H1 (cell line): ENCODE measurements around the gene MAGIX. TPM values are rescaled to one million over a fixed set of nuclear protein-coding genes. Genes with fewer than 3 reads are reported as not detected.

ENCODE experiments used
- CTCF ChIA-PET: fragments of 300-600 bp; sonication (Branson Sonifier 250); formaldehyde crosslinking; loops from one replicate; lab custom pipeline; 2021; ENCODE audit not compliant: partially characterized antibody; lab: Charles Lee
- POLR2A ChIA-PET: fragments of 300-600 bp; sonication (Branson Sonifier 250); formaldehyde crosslinking; loops from one replicate; lab custom pipeline; 2021; ENCODE audit warnings: inconsistent platforms; ENCODE audit not compliant: partially characterized antibody; lab: Charles Lee
- DNase-seq, 2 experiments: peaks; one replicate each; pipeline versions ENCODE4 v3.0.0 to v3.0.0-alpha.2; 2010 to 2022; ENCODE audit warnings: low spot score in 2 of 2, low read depth in 1 of 2, mixed read lengths in 1 of 2
- FAIRE-seq: peaks from 2 replicates; lab custom pipeline; 2011; peaks lifted over from hg19 to GRCh38; lab: Jason Lieb, UNC
- H2AFZ ChIP-seq: 2 replicates; pipeline ENCODE4 v1.8.1; 2012; ENCODE audit warnings: low read length, inconsistent platforms
- H2AK5ac ChIP-seq: 2 replicates; pipeline ENCODE4 v1.6.1; 2013; ENCODE audit warnings: low read depth, low read length
- H2BK120ac ChIP-seq: replicated peaks from 2 replicates; pipeline ENCODE3; 2013; ENCODE audit warnings: low read depth, low read length, inconsistent platforms
- H2BK12ac ChIP-seq: 2 replicates; pipeline ENCODE4 v1.6.1; 2013; ENCODE audit warnings: low read depth, low read length
- H2BK15ac ChIP-seq: 2 replicates; pipeline ENCODE4 v1.6.1; 2013; ENCODE audit warnings: low read length
- H2BK20ac ChIP-seq: 2 replicates; pipeline ENCODE4 v1.6.1; 2013; ENCODE audit warnings: low read length
- H2BK5ac ChIP-seq: 2 replicates; pipeline ENCODE4 v1.6.1; 2013; ENCODE audit warnings: low read depth, low read length
- H3K14ac ChIP-seq: 2 replicates; pipeline ENCODE4 v1.6.1; 2013; ENCODE audit warnings: inconsistent platforms; ENCODE audit not compliant: insufficient read length
- H3K18ac ChIP-seq: 2 replicates; pipeline ENCODE4 v1.6.1; 2013; ENCODE audit warnings: low read length; ENCODE audit errors: extremely low read depth
- H3K23ac ChIP-seq: 2 replicates; pipeline ENCODE4 v1.6.1; 2013; ENCODE audit warnings: inconsistent platforms; ENCODE audit not compliant: insufficient read length
- H3K23me2 ChIP-seq: 2 replicates; pipeline ENCODE4 v1.6.1; 2013; ENCODE audit warnings: low read depth, low read length
- H3K27ac ChIP-seq: 2 replicates; pipeline ENCODE4 v1.6.1; 2011; ENCODE audit warnings: low read depth, low read length, inconsistent platforms
- H3K27me3 ChIP-seq, 4 experiments: replicated peaks in 1 of 4; 1 replicate in 1 of 4; 2 replicates in 3 of 4; pipeline versions ENCODE4 v1.6.1 to v1.8.1; 2011 to 2013; ENCODE audit warnings: low read length in 3 of 4, mild to moderate bottlenecking in 3 of 4, inconsistent platforms in 2 of 4, mixed read lengths in 2 of 4, moderate library complexity in 1 of 4; ENCODE audit not compliant: control insufficient read depth in 3 of 4, insufficient read depth in 3 of 4; ENCODE audit errors: extremely low read depth in 1 of 4
- H3K36me3 ChIP-seq, 4 experiments: 2 replicates each; pipeline versions ENCODE4 v1.6.1 to v1.8.1; 2011 to 2013; ENCODE audit warnings: mild to moderate bottlenecking in 4 of 4, low read length in 3 of 4, moderate library complexity in 2 of 4, control low read depth in 1 of 4, inconsistent platforms in 1 of 4; ENCODE audit not compliant: insufficient read depth in 4 of 4, control insufficient read depth in 2 of 4
- H3K4ac ChIP-seq: replicated peaks from 2 replicates; pipeline ENCODE3; 2013; ENCODE audit warnings: low read length, low read depth, mixed read lengths, inconsistent platforms; ENCODE audit not compliant: insufficient read length
- H3K4me1 ChIP-seq, 4 experiments: replicated peaks in 1 of 4; 1 replicate in 1 of 4; 2 replicates in 3 of 4; pipeline versions ENCODE4 v1.6.1 to v1.8.1; 2011 to 2013; ENCODE audit warnings: low read length in 3 of 4, inconsistent platforms in 2 of 4, mixed read lengths in 1 of 4; ENCODE audit not compliant: insufficient read depth in 4 of 4, control insufficient read depth in 3 of 4
- H3K4me2 ChIP-seq, 2 experiments: 2 replicates each; pipeline versions ENCODE4 v1.6.1 to v1.8.1; 2011 to 2013; ENCODE audit warnings: low read depth in 2 of 2, low read length in 2 of 2, control low read depth in 1 of 2, inconsistent platforms in 1 of 2, mild to moderate bottlenecking in 1 of 2; ENCODE audit not compliant: insufficient read depth in 1 of 2
- H3K4me3 ChIP-seq, 4 experiments: fragments of 200-600, 300-600 bp in 1 of 4; sonication (generic), shearing (Covaris generic), sonication (Bioruptor Twin) in 1 of 4; 2 replicates each; pipeline versions ENCODE4 v1.5.1 to v1.8.1; 2011 to 2016; ENCODE audit warnings: low read length in 4 of 4, low read depth in 3 of 4, control low read depth in 2 of 4, inconsistent platforms in 2 of 4, mild to moderate bottlenecking in 2 of 4, mixed read lengths in 1 of 4, moderate library complexity in 1 of 4; ENCODE audit not compliant: insufficient read depth in 2 of 4; ENCODE audit errors: extremely low read depth in 1 of 4
- H3K56ac ChIP-seq: replicated peaks from 2 replicates; pipeline ENCODE3; 2013; ENCODE audit warnings: low read depth, mild to moderate bottlenecking, mixed read lengths, low read length, inconsistent platforms; ENCODE audit not compliant: insufficient read length
- H3K79me1 ChIP-seq: 2 replicates; pipeline ENCODE4 v1.6.1; 2013; ENCODE audit warnings: low read depth, low read length, control low read depth
- H3K79me2 ChIP-seq, 2 experiments: 2 replicates each; pipeline versions ENCODE4 v1.6.1 to v1.8.1; 2012 to 2013; ENCODE audit warnings: low read length in 2 of 2, mild to moderate bottlenecking in 2 of 2, inconsistent platforms in 1 of 2; ENCODE audit not compliant: insufficient read depth in 2 of 2, control insufficient read depth in 1 of 2
- H3K9ac ChIP-seq, 4 experiments: replicated peaks in 1 of 4; 1 replicate in 1 of 4; 2 replicates in 3 of 4; pipeline versions ENCODE4 v1.6.1 to v1.8.1; 2011 to 2013; ENCODE audit warnings: low read depth in 3 of 4, low read length in 3 of 4, control low read depth in 2 of 4, mild to moderate bottlenecking in 2 of 4, moderate library complexity in 2 of 4, inconsistent platforms in 1 of 4; ENCODE audit errors: extremely low read depth in 1 of 4
- H3K9me3 ChIP-seq, 2 experiments: 2 replicates each; pipeline versions ENCODE4 v1.6.1 to v1.8.1; 2012 to 2013; ENCODE audit warnings: mild to moderate bottlenecking in 2 of 2, moderate library complexity in 2 of 2, control low read depth in 1 of 2, inconsistent platforms in 1 of 2, low read depth in 1 of 2, low read length in 1 of 2, mixed read lengths in 1 of 2; ENCODE audit not compliant: insufficient read depth in 2 of 2
- H4K20me1 ChIP-seq, 2 experiments: replicated peaks in 1 of 2; 2 replicates each; pipeline versions ENCODE3 to v1.8.1; 2011 to 2013; ENCODE audit warnings: inconsistent platforms in 2 of 2, low read length in 2 of 2, mild to moderate bottlenecking in 1 of 2; ENCODE audit not compliant: insufficient read depth in 2 of 2, control insufficient read depth in 1 of 2
- H4K5ac ChIP-seq: 2 replicates; pipeline ENCODE4 v1.6.1; 2013; ENCODE audit warnings: low read length, low read depth, mixed read lengths, inconsistent platforms; ENCODE audit not compliant: insufficient read length
- H4K8ac ChIP-seq: 2 replicates; pipeline ENCODE4 v1.8.0; 2013; ENCODE audit warnings: mild to moderate bottlenecking, moderate library complexity, low read length, inconsistent platforms; ENCODE audit not compliant: insufficient read depth; ENCODE audit errors: extremely low read depth
- H4K91ac ChIP-seq: replicated peaks from 2 replicates; pipeline ENCODE3; 2013; ENCODE audit warnings: low read length, mixed read lengths, inconsistent platforms; ENCODE audit not compliant: insufficient read length
- BRCA1 ChIP-seq: IDR thresholded peaks from 2 replicates; pipeline ENCODE4 v1.6.1; 2012; ENCODE audit warnings: low read depth, low read length, improper control_type of control experiment
- CTBP2 ChIP-seq: IDR thresholded peaks from 2 replicates; pipeline ENCODE4 v1.7.0; 2011; ENCODE audit warnings: borderline replicate concordance, mild to moderate bottlenecking, moderate library complexity, mixed read lengths, low read length; ENCODE audit not compliant: insufficient read depth, insufficient read length
- POLR2AphosphoS5 ChIP-seq: IDR thresholded peaks from 2 replicates; pipeline ENCODE4 v1.6.1; 2011; ENCODE audit warnings: low read depth, low read length
- POU5F1 ChIP-seq: IDR thresholded peaks from 2 replicates; pipeline ENCODE4 v1.6.1; 2011; ENCODE audit warnings: low read depth, mild to moderate bottlenecking, low read length, moderate library complexity
- SRF ChIP-seq: IDR thresholded peaks from 2 replicates; pipeline ENCODE4 v1.6.1; 2011; ENCODE audit warnings: mild to moderate bottlenecking, low read depth, low read length, moderate library complexity
- TAF1 ChIP-seq: IDR thresholded peaks from 2 replicates; pipeline ENCODE4 v1.6.1; 2011; ENCODE audit warnings: mild to moderate bottlenecking, low read depth, low read length
- WGBS, 2 experiments: shearing (Covaris generic) in 1 of 2; methylation state at CpG; one replicate each; pipeline versions ENCODE4 v1.1.6 to v1.1.7; 2013 to 2015; ENCODE audit warnings: low lambda C conversion rate in 2 of 2, mixed read lengths in 2 of 2, inconsistent platforms in 1 of 2, low coverage in 1 of 2, missing lambda C conversion rate in 1 of 2; ENCODE audit not compliant: insufficient replicate concordance in 2 of 2, insufficient coverage in 1 of 2, insufficient read length in 1 of 2; ENCODE audit errors: extremely low coverage in 1 of 2, missing lambda C conversion rate in 1 of 2; 5-methylcytosine and 5-hydroxymethylcytosine counted together
- polyA plus RNA-seq, 7 experiments: library from polyadenylated mRNA; depleted of rRNA in 3 of 7; stranded (reverse) in 5 of 7; unstranded in 2 of 7; fragments of >200 nt in 5 of 7; fragments of 200-250 nt in 2 of 7; gene quantifications; 1 replicate in 5 of 7; 2 replicates in 1 of 7; 4 replicates in 1 of 7; pipeline versions ENCODE4 v1.2.1 to v1.2.3, GENCODE V29; 2011 to 2013; ENCODE audit warnings: missing spikeins in 2 of 7, mixed read lengths in 2 of 7
- total RNA-seq: library from RNA; stranded (reverse); fragmentation: NEBNext Ultra II Directional; extraction: Animal tissue kit (Norgen Biotek cat#: 25700); gene quantifications from 2 replicates; pipeline ENCODE4 v1.2.1, GENCODE V29; 2021

Gene MAGIX
- total and polyA plus RNA-seq, 2 of the 8 experiments (the other 6 are each of a cell fraction or from before 2014, with no cell fraction given), result 0.37 to 1.1 TPM

DNA sequence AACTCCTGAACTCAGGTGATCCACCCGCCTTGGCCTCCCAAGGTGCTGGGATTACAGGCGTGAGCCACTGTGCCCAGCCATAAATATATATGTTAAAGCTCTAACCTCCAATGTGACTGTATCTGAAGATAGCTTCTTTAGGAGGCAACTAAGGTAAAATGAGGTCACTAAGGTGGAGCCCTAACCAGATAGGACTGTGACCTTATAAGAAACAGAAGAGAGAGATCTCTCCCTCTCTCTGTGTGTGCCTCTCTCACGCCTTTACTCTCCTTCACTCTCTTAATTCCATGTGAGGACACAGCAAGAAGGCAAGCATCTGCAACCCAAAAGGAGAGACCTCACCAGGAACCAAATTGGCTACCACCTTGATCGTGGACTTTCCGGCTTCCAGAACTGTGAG, 926 bp upstream of the MAGIX start:
- Histone ChIP-seq H3K4me2 (no peak overlapping the region), H3K23me2 (peaks cover 4% of the 10 kb centered on the region; the same call in 1 of the 2 replicates), H2BK12ac (no peak overlapping the region), H2BK120ac (no peak overlapping the region), H3K56ac (no peak overlapping the region), H3K4ac (no peak overlapping the region), H3K27me3 (peaks cover 1 to 11% (median 8%) of the 10 kb centered on the region in 4 experiments; a peak in 6 of 7 replicates), H2BK5ac (no peak overlapping the region), H3K36me3 (no peaks in the 10 kb centered on the region), H3K14ac (no peak overlapping the region), H3K9ac (no peak overlapping the region), H4K20me1 (no peaks in the 10 kb centered on the region), H4K91ac (no peak overlapping the region), H3K4me1 (peaks cover 0 to 4% (median under 1%) of the 10 kb centered on the region in 4 experiments; a peak in 2 of 7 replicates), H3K18ac (no peak overlapping the region), H3K23ac (no peak overlapping the region), H4K8ac (no peak overlapping the region), H3K27ac (no peak overlapping the region), H2AFZ (no peak overlapping the region), H2BK20ac (no peak overlapping the region), H2AK5ac (no peak overlapping the region), H3K4me3 (no peak overlapping the region), H3K9me3 (no peaks in the 10 kb centered on the region), H3K79me2 (no peaks in the 10 kb centered on the region), H2BK15ac (no peak overlapping the region), H4K5ac (no peak overlapping the region), H3K79me1 (no peaks in the 10 kb centered on the region)
- POLR2A ChIA-PET, result no interaction called here
- CTCF ChIA-PET, result interaction anchor here (0.6 to 1.6 kb wide), 2 partner anchors 19 to 29 kb away, joined by 3 to 5 read pairs; no protein-coding TSS in a partner anchor
- no peak for FAIRE-seq
- 80% methylated on average over 3 of the region's 5 CpGs; no CpG with 5 or more reads in 1 of the 2 experiments for WGBS, 2 experiments
- TF ChIP-seq POLR2AphosphoS5 (no peak), POU5F1 (no peak), BRCA1 (no peak), TAF1 (no peak), SRF (no peak), CTBP2 (no peak)
- DNase-seq, result no peak
